ENCODE measurements around the gene WNT3A.
A peak's percentile ranks its signal among the peaks of the same experiment; 100 is the strongest.

GRCh38 chr1:228109073-228109961 lies 102.5 kb downstream of the WNT3A start, which contains the start of gene MRPL55:
- TF ChIP-seq POLR2A (IDR thresholded peaks at IDR 0.05): peak; percentile 98
- TF ChIP-seq CTCF (IDR thresholded peaks at IDR 0.05): peak in 1 of 5 experiments; percentile 5
- TF ChIP-seq EP300 (IDR thresholded peaks at IDR 0.05; ENCODE audit: low read depth): no peak

Data from transverse colon (tissue), 3 donors.